HG03575 (cell line): Measurements from ENCODE around the gene ANKS4B.
"Not testable (repeated sequence)": the region's sequence is repeated elsewhere in the genome, so short reads cannot be mapped to it uniquely, and the experiment has no call there.

Source experiments
- ATAC-seq: cut with Tn5 transposase; IDR thresholded peaks from one replicate; pipeline ENCODE4 v1.9.1; 2021; ENCODE audit not compliant: unreplicated experiment, insufficient number of reproducible peaks, low FRiP score; ENCODE audit errors: extremely low read depth

The ANKS4B gene

DNA sequence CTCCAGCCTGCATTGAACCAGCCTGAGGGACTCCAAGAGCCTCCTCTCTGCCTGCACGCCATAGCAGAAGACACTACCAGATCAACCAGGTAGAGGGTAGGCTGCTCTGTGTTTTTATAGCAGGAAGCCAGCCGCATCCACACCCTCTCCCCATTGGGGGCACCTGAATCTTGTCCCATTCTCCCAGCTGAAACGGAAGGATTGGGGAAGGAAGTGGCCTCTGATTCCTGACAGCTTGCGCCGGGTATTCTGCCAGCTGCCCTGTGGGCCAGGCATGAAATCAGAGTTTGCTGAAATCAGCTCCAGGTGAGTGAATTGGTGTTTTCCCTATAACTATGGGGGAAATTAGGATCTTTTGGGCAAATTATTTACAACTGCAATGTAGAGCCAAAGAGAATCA is 22.0 kb upstream of the ANKS4B start, which contains the start of gene ZP2:
Gene ZP2, minus strand, starts transcription at position 89 of the 400 bp plus-strand sequence. Its CDS starts 27 bp downstream, at position 62.
- ATAC-seq = no peak

DNA sequence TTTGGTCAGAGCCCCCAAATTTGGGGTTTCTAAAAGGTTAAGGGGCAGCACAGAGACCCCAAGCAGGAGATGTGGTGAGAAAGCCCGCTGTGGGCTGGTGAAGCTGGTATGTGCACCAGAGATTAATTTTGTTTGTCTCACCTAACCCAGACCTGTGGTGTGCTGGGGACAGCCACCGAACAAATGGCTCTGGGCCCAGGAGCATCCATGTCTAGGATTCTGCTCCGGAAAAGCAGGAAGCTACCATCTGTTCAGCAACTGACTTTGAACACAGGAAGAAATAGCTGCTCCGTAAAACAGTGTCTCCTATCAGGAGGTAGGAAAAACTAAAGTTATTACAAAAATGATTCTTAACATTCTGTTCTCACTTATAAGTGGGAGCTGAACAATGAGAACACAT is 19.4 kb upstream of the ANKS4B start:
- ATAC-seq = no peak

DNA sequence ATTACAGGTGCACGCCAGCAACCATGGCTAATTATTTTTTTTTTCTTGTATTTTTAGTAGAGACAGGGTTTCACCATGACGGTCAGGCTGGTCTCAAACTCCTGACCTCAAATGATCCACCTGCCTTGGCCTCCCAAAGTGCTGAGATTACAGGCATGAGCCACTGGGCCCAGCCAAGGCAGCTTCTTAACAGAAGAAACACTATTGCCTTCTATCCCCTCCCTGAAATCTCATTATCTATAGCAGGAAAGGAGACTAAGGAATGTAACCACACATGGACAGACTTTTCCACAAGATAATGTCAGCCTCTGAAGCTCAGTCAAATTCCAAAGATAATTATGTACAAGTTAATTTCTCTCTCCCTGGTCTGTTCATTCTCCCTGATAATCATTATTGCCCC is 16.4 kb upstream of the ANKS4B start:
- no peak for ATAC-seq

DNA sequence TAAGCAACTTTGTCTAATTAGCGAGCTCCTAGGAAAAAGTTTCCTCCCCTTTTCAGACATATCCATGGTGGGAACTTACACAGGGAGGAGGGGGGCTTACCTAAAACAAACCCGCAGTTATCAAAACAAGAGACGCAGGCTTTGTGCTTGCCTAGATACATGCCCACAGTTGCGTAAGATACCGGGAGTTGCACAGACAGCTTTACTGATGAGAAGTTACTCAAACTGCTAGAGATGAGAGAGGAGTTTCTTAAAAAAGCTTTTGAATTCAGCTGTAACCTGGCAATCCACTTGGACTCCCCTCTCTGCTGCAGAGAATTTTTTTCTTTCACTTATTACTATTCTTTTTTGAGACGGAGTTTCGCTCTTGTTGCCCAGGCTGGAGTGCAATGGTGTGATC is 15.3 kb upstream of the ANKS4B start:
- ATAC-seq = no peak

DNA sequence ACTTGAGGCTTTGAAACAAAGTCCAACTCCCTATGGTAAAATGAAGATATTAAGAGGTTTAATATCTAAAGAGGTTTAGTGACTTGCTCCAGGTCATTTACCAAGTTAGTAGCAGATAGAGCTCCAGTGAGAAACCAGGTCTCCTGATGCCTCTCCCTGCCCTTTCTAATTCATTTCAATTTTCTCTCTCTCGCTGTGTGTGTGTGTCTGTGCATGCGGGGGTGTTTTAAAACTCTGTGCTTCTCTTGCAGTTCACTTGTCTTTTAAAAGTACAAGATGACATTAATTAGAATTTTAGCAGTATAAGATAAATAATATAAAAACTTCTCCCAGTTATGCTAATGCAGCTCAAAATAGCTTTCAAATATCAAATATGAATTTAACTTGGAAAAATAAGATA is 13.9 kb upstream of the ANKS4B start:
- ATAC-seq = no peak

DNA sequence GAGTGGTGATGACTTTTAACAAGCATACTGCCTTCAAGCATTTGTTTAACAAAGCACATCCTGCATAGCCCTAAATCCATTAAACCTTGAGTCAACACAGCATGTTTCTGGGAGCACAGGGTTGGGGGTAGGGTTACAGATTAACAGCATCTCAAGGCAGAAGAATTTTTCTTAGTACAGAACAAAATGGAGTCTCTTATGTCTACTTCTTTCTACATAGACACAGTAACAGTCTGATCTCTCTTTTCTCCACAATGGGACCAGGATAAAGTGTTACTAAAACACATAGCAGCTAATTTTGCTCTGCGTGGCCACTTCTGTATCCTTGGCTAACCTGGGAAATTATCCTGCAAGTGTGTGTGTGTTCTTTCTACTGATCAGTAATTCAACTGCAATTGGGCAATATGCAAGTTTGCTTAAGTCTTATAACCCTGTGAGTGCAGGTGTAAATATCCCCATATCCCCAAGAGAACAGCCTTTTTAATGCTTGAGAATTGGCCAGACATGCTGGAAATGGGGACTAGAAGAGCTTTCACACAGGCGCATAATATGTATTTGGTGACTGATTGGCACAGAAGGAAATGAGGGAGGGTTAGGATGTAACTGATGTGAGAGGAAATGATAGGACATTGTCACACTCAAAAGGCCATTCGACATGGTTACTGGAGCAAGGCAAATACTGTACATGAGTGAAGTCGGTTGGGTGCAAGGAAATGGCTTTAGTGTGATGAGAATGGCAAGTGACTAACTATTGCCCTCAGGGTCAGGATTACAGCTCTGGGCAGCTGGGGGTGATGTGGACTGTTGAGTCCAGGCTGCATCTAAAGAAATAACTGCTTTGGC is 10.8 kb upstream of the ANKS4B start:
- ATAC-seq = no peak

DNA sequence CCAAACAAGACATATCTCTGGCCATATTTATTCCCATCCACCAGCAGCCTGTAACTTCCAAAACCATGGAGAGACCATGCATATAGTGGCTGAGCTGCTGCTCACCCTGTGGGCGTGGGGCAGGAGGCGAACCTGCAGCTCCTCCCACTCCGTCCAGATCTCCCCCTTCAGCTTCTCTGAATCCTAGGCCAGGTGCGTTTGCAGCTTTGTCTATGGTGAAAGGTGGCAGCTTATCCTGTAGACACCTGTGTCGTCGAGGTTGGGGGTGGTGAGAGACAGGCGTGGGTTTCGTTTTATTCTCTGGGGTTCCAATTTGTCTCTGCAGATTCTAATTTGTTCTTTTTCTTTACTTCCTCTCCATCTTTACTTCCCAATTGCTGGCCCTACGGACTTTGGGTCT is 9.7 kb upstream of the ANKS4B start:
- no peak for ATAC-seq

DNA sequence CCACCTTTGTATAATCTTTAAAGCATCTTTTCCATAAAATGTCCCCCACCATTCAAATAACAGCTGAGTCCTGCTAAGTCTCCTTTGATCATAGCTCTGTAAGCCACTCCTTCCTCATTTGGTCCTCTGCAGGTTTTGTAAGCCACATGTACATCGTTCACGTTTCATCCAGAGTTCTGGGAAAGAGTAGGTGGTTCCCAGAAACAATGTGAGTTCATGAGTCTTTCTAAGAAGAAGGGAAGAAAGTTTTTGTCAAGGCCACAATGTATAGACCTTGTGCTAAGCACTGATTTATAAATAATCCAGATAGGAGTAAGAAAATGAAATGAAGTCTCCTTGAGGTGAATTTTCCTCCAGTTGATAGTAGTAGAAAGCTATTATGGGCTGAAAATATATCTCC is 8.7 kb upstream of the ANKS4B start:
- no peak for ATAC-seq

DNA sequence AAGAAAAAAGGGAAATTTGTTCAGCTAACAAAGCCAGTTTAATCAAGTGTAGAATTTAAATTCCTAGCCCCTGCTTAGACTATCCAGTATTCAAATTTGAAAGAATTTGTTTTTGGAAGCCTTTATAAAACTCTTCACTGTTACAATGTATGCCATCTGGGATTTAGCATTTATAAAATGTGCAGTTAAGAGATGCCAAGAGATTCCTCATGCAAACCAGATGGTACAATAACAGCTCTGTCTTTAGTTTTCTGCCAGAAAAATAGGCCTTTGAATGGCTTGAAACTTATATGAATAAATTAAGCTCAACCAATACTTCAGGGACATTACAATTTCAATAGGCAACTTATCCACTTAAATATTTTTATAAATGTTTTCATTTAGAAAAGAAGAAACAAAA is 6.8 kb upstream of the ANKS4B start:
- no peak for ATAC-seq

DNA sequence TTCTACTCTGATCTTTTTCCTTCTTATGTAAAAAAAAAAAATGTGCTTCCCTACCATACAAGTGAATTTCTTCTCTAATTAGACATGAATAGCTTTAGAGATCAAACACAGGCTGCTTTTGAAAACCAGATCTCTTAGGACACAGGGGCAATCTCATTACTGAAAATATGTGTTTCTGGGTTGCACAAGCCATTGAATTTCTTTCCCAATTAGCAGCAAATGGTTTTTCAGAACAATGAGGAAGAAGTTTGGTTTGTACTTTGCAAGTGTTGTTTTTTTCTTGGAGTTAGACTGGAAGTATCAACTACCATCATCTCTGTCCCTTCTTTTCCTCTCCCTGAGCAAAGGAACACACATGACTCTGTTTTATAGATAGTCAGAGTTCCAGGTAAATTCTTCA is 5.6 kb upstream of the ANKS4B start:
- ATAC-seq = no peak

DNA sequence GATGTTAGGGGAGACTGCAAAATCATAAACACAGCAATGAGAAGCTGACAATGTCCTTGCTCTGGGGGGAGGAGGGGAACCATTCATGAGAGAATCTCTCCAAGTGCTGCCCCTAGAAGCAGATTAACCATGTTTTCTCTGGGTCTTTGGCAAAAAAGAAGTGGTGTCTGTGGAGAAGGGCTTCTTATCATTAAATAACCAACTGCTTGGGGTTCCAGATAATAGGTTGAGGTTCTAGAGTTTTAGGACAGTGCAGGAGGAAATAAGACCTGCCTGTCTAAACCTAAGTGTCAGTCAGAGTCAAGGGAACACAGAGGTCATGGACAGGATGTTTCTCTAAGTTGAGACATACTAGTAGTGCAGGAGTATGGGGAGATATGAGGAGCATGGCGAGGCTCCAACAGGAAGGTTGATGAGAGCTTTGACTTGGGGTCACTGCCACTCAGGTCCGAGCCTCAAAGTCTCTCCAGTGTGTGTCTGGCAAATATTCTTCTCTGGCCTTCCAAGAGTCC is 5.1 kb upstream of the ANKS4B start:
- no peak for ATAC-seq

DNA sequence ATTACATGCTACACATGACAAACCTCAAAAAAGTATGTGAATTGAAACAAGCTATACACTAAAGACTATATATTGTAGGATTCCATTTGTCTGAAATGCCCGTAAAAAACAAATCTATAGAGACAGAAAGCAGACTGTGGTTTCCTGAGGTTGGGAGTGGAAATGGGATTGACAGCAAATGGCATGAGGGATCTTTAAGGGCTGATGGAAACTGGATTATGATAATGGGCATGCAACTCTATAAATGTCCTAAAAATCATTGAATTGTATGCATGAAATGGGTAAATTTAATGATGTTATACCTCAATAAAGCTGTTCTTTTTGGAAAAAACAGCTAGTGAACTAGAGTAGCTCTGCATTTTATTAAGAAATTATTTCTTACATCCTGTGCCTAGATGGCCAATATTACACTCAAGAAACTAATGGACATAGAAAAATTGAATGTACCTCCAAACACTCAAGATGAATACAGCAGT is 416 bp upstream of the ANKS4B start:
- no peak for ATAC-seq

DNA sequence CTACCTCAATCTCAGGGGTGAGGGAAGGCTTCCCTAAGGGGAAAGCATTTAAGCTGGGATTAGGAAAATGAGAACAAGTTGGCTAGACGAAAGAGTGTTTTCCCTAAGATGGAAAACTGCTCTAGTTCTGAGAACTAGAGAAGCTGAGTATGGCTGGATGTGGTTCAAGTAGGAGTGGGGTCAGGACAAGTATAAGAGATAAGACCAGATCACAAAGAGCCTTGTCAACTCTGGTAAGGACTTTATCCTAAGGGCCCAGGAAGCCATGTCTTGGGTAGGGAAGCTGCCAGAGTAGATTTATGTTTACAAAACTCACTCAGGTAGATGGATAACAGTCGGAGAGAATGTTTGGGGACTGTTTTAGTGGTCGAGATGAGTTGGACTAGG is 1.7 kb downstream of the ANKS4B start:
- no peak for ATAC-seq

DNA sequence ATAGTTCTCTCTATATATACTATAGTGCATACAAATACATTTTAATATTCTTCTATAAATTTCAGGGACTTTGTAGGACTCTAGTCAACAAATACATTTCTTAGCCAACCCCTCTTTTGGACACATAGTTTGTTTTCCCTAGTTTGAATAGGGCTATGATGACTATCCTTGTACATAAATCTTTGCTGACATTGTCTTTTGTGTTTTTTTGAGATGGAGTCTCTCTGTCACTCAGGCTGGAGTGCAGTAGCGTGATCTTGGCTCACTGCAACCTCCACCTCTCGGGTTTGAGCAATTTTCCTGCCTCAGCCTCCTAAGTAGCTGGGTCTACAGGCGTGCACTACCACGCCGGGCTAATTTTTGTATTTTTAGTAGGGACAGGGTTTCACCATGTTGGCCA is 3.3 kb downstream of the ANKS4B start:
- ATAC-seq = no peak

DNA sequence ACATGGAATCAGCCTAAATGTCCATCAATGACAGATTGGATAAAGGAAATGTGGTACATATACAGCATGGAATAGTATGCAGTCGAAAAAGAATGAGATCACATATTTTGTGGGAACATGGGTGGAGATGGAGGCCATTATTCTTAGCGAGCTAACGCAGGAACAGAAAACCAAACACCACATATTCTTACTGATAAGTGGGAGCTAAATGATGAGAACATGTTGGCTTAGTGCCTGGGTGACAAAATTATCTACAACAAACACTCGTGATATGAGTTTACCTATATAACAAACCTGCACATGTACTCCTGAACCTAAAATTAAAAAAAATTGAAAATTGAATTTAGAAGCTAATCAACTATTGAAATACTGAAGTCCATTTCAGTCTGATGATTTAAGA is 6.1 kb downstream of the ANKS4B start:
- no peak for ATAC-seq

DNA sequence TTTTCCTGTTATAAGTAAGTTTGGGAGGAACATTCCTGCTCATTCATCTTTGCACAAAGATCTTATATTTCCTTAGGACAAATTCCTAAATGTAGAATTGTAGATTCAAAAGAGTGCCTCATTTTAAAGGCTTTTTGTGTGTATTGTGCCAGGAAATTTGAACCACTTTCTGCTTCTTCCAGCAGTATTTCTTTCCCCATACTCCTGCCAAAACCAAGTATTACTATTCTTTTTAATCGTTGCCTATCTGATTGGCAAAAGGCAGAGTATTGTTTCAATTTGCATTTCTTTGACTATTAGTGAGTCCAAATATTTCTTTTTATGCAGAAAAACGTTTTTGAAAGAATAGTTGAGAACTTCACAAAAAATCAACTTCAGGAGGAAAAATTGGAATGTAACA is 9.3 kb downstream of the ANKS4B start:
- ATAC-seq = no peak

DNA sequence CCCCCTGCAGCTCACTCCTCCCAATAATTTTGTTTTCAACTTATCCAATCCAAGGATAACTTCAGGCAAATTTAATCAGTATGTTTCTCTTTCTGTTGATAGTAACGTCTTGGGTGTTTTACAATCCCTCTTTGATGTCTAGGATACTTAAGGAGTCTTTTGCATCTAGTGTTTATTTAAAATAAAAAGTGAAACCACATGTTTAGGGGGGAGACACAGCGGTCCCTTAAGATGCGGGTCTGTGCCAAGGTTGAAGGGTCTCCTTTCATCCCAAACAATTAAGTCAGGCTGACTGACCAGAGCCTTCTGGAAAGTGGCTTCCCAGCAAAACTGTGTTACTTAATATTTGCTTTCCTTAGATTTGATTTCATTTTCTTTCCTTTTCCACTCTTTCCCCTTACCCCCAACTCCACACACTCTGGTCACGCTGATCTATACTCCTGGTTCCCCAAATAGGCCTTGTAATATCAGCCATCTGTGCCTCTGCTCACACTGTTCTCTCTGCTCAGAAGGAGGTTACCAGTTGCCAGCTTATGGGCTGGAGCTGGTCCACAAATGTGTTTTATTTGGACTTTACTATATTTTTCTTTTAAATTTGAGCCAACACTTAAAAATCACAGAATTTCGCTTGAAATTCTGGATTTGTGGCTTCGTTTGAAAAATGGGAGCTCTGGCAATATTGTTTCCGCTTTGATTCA is 11.2 kb downstream of the ANKS4B start:
- ATAC-seq = no peak

DNA sequence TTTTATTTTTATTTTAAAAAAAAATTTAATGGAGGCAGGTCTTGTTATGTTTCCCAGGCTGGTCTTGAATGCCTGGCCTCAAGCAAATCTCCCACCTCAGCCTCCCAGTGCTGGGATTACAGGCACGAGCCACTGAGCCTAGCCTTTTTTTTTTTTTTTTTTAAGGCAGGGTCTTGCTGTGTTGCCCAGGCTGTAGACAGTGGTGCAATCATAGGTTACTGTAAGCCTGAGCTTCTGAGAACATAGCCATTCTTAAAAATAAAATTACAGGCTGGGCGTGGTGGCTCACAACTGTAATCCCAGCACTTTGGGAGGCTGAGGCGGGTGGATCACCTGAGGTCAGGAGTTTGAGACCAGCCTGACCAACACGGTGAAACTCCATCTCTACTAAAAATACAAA is 14.7 kb downstream of the ANKS4B start:
- ATAC-seq = not testable (repeated sequence)

DNA sequence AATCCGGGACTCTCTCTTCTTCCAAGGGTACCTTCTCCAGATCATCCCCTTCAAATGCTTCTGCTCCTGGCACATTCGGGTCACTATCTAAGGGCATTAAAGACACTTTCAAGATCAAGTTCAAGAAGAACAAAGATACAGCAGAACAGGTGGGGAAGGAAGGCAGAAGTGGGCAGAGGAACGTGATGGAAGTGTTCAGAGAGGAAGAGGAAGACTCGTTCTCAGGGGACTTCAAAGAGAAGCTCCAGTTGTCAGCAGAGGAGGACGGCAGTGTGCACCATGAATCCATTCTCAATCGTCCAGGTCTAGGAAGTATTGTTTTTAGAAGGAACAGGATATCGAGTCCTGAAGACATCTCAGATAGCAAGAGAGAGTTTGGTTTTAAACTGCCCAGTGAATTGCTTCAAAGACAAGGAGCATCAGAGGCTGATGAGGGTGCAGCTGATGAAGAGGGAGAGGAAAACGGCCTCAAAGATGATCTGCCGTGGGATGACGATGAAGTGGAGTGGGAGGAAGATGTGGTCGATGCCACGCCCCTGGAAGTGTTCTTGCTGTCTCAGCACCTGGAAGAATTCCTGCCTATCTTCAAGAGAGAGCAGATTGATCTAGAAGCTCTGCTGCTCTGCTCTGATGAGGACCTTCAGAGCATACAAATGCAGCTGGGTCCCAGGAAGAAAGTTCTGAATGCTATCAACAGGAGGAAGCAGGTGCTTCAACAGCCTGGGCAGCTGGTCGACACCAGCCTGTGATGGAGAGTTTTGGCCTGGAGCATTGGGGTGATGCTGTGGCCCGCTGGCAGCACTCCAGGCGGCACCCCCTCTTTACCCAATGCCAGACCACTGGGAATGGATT is 16.8 kb downstream of the ANKS4B start:
- no peak for ATAC-seq
